HAP-1 (cell line): ENCODE data around the gene ROBO3.

Source experiments
- DNase-seq, 2 experiments: peaks; one replicate each; pipeline ENCODE4 v3.0.0-alpha.2; 2016 to 2020; ENCODE audit warnings: low spot score in 2 of 2
- H3K27me3 ChIP-seq: fragments of 250-450 bp; sonication (Bioruptor Pico); 2 replicates; pipeline ENCODE4 v1.5.1; 2020; ENCODE audit warnings: low read depth, mild to moderate bottlenecking, moderate library complexity
- H3K36me3 ChIP-seq: fragments of 250-450 bp; sonication (Bioruptor Pico); replicated peaks from 2 replicates; pipeline ENCODE4 v1.5.1; 2020; ENCODE audit warnings: mild to moderate bottlenecking
- H3K4me1 ChIP-seq: fragments of 250-450 bp; sonication (Bioruptor Pico); 2 replicates; pipeline ENCODE4 v1.5.1; 2020; ENCODE audit warnings: mild to moderate bottlenecking
- H3K4me3 ChIP-seq: fragments of 250-450 bp; sonication (Bioruptor Pico); 2 replicates; pipeline ENCODE4 v1.5.1; 2020; ENCODE audit warnings: mild to moderate bottlenecking, moderate library complexity
- H3K9me3 ChIP-seq: fragments of 250-450 bp; sonication (Bioruptor Pico); 2 replicates; pipeline ENCODE4 v1.5.1; 2020; ENCODE audit warnings: mild to moderate bottlenecking, moderate library complexity
- in situ Hi-C: fragments of 300-500 bp; cut with MboI; formaldehyde crosslinking; loops from 3 replicates; pipeline ENCODE4 v1.14.3; 2020; ENCODE audit warnings: low sequenced_read_pairs, inconsistent platforms, mixed read lengths

ROBO3 gene

GRCh38 chr11:124837491-124837856, 27.8 kb upstream of the ROBO3 start:
- Histone ChIP-seq H3K27me3 (peaks cover 32% of the 10 kb centered on the region), H3K4me1 (peaks cover 24% of the 10 kb centered on the region), H3K4me3 (no peak overlapping the region), H3K9me3 (no peaks in the 10 kb centered on the region), H3K36me3 (no peaks in the 10 kb centered on the region)
- peak; percentile 49 to 76 for DNase-seq
- in situ Hi-C loops, result loop anchor here (10.0 kb wide), 2 partner anchors 73 to 193 kb away; partner anchors contain the start of gene ESAM

GRCh38 chr11:124838805-124839127, 26.5 kb upstream of the ROBO3 start:
- Histone ChIP-seq H3K27me3 (peaks cover 45% of the 10 kb centered on the region), H3K9me3 (no peaks in the 10 kb centered on the region), H3K4me1 (peaks cover 24% of the 10 kb centered on the region), H3K4me3 (no peak overlapping the region), H3K36me3 (no peaks in the 10 kb centered on the region)
- DNase-seq, result no peak
- in situ Hi-C loops, result loop anchor here (10.0 kb wide), 2 partner anchors 74 to 194 kb away; partner anchors contain the start of gene ESAM

- H3K4me1 ChIP-seq, result peaks cover 24% of the 10 kb centered on the region
- in situ Hi-C loops, result loop anchor here (10.0 kb wide), 2 partner anchors 75 to 195 kb away; partner anchors contain the start of gene ESAM
- H3K36me3 ChIP-seq, result no peaks in the 10 kb centered on the region
- peaks cover 51% of the 10 kb centered on the region for H3K27me3 ChIP-seq
- peak in 1 of 2 experiments; percentile 54 for DNase-seq
- peak overlapping the region; percentile 22 for H3K4me3 ChIP-seq
- no peaks in the 10 kb centered on the region for H3K9me3 ChIP-seq
These were observed 25.9 kb upstream of the ROBO3 start for GRCh38 chr11:124839128-124839971.

- in situ Hi-C loops, result loop anchor here (10.0 kb wide), 2 partner anchors 75 to 195 kb away; partner anchors contain the start of gene ESAM
- DNase-seq, result no peak
- H3K36me3 ChIP-seq, result no peaks in the 10 kb centered on the region
- H3K9me3 ChIP-seq, result no peaks in the 10 kb centered on the region
- peaks cover 21% of the 10 kb centered on the region for H3K4me1 ChIP-seq
- H3K4me3 ChIP-seq, result peak overlapping the region; percentile 22
- H3K27me3 ChIP-seq, result peaks cover 58% of the 10 kb centered on the region
These were observed 25.1 kb upstream of the ROBO3 start for GRCh38 chr11:124839972-124840621.

- Histone ChIP-seq H3K4me3 (no peak overlapping the region), H3K9me3 (no peaks in the 10 kb centered on the region), H3K4me1 (peaks cover 21% of the 10 kb centered on the region), H3K36me3 (no peaks in the 10 kb centered on the region), H3K27me3 (peaks cover 64% of the 10 kb centered on the region)
- in situ Hi-C loops, result no loop called here
- no peak for DNase-seq
These were observed 24.6 kb upstream of the ROBO3 start for GRCh38 chr11:124840666-124841065.

- Histone ChIP-seq H3K4me1 (peaks cover 19% of the 10 kb centered on the region), H3K27me3 (peaks cover 69% of the 10 kb centered on the region), H3K9me3 (no peaks in the 10 kb centered on the region), H3K4me3 (no peak overlapping the region), H3K36me3 (no peaks in the 10 kb centered on the region)
- in situ Hi-C loops, result no loop called here
- no peak for DNase-seq
These were observed 24.0 kb upstream of the ROBO3 start for GRCh38 chr11:124841201-124841600.

- Histone ChIP-seq H3K27me3 (peaks cover 76% of the 10 kb centered on the region), H3K36me3 (no peaks in the 10 kb centered on the region), H3K9me3 (no peaks in the 10 kb centered on the region), H3K4me1 (peaks cover 16% of the 10 kb centered on the region), H3K4me3 (no peak overlapping the region)
- in situ Hi-C loops, result no loop called here
- DNase-seq, result no peak
These were observed 23.4 kb upstream of the ROBO3 start for GRCh38 chr11:124841840-124842239.

GRCh38 chr11:124842305-124842704, 22.9 kb upstream of the ROBO3 start:
- in situ Hi-C loops, result no loop called here
- Histone ChIP-seq H3K4me1 (peaks cover 11% of the 10 kb centered on the region), H3K9me3 (no peaks in the 10 kb centered on the region), H3K4me3 (no peak overlapping the region), H3K27me3 (peaks cover 80% of the 10 kb centered on the region), H3K36me3 (no peaks in the 10 kb centered on the region)
- no peak for DNase-seq

GRCh38 chr11:124843616-124843910, 21.7 kb upstream of the ROBO3 start:
- DNase-seq, result no peak
- Histone ChIP-seq H3K4me3 (no peak overlapping the region), H3K4me1 (peaks cover 10% of the 10 kb centered on the region; the same call in 1 of the 2 replicates), H3K9me3 (no peaks in the 10 kb centered on the region), H3K36me3 (no peaks in the 10 kb centered on the region), H3K27me3 (peaks cover 91% of the 10 kb centered on the region)
- in situ Hi-C loops, result no loop called here

- Histone ChIP-seq H3K9me3 (no peaks in the 10 kb centered on the region), H3K4me3 (no peak overlapping the region), H3K27me3 (peaks cover 99% of the 10 kb centered on the region), H3K4me1 (peaks cover 2% of the 10 kb centered on the region; the same call in 1 of the 2 replicates), H3K36me3 (no peaks in the 10 kb centered on the region)
- in situ Hi-C loops, result no loop called here
- no peak for DNase-seq
These were observed 20.6 kb upstream of the ROBO3 start for GRCh38 chr11:124844664-124845079.

GRCh38 chr11:124846070-124846673, 19.1 kb upstream of the ROBO3 start:
- Histone ChIP-seq H3K27me3 (peaks cover 99% of the 10 kb centered on the region), H3K4me1 (no peaks in the 10 kb centered on the region), H3K9me3 (no peaks in the 10 kb centered on the region), H3K4me3 (no peak overlapping the region), H3K36me3 (no peaks in the 10 kb centered on the region)
- no peak for DNase-seq
- in situ Hi-C loops, result no loop called here

GRCh38 chr11:124859171-124859570, 6.1 kb upstream of the ROBO3 start:
- in situ Hi-C loops, result loop anchor here (25.0 kb wide), 1 partner anchor 447 kb away; the partner anchor contains the start of gene OR8B4
- Histone ChIP-seq H3K4me1 (no peaks in the 10 kb centered on the region), H3K27me3 (peaks cover 51% of the 10 kb centered on the region), H3K4me3 (no peak overlapping the region), H3K36me3 (no peaks in the 10 kb centered on the region), H3K9me3 (no peaks in the 10 kb centered on the region)
- DNase-seq, result no peak

- no peaks in the 10 kb centered on the region for H3K36me3 ChIP-seq
- H3K27me3 ChIP-seq, result peaks cover 61% of the 10 kb centered on the region
- 0 out of 2 replicates have a peak, but pooled peaks cover 3% of the 10 kb centered on the region for H3K4me1 ChIP-seq
- H3K4me3 ChIP-seq, result no peak overlapping the region
- in situ Hi-C loops, result loop anchor here (10.0 to 25.0 kb wide), 2 partner anchors 217 to 449 kb away; partner anchors contain the start of gene OR8B4
- H3K9me3 ChIP-seq, result no peaks in the 10 kb centered on the region
- DNase-seq, result no peak
These were observed 3.6 kb upstream of the ROBO3 start for GRCh38 chr11:124861670-124862069.
